ENCODE results near the gene CDH8. TPM values are rescaled to one million over a fixed set of nuclear protein-coding genes. Genes with fewer than 3 reads are reported as not detected.

Gene CDH8
- polyA plus RNA-seq, 2 of the 4 experiments (the other 2 are of a cell fraction), result 0.23 to 0.94 TPM

DNA sequence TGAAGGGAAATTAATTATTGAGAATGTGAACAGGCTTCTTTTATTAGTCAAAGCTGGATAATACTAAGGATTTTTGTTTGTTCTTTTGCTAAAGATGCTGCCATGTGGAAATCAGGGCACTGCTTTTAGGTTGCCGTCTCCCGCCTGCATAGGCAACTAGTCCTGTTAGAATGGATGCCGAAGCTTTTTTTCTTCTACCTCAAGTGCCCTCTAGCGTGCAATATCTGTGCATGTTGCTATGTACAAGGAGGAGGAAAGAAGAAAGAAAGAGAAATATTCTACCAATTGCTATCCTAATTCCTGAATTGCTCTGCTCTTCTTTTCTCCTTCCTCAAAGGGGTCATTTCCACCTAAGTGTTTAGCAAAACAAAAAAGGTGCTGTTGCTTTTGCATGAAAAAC, 5.2 kb upstream of the CDH8 start:
- WGBS (ENCODE audit: missing lambda C conversion rate), result 5% methylated on average over 4 of the region's 4 CpGs
- H3K4me2 ChIP-seq, result no peak overlapping the region
- peak; percentile 81 to 84; a peak in 5 of 6 replicates for ATAC-seq
- H3K9me3 ChIP-seq, result no peaks in the 10 kb centered on the region; the same call in 2 of the 3 replicates
- H3K4me3 ChIP-seq, result no peak overlapping the region
- ChIA-PET CTCF (interaction anchor here (0.8 to 1.1 kb wide), 2 partner anchors 13 to 58 kb away, joined by 3 to 4 read pairs; no protein-coding TSS in a partner anchor), POLR2A (interaction anchor here (0.6 kb wide), 1 partner anchor 593 kb away, joined by 4 read pairs; no protein-coding TSS in a partner anchor)
- TF ChIP-seq RAD21 (conservative IDR thresholded peaks at IDR 0.05 in 1 of 2, IDR thresholded peaks at IDR 0.05 in 1 of 2) (peak; percentile 58 to 69), CEBPB (IDR thresholded peaks at IDR 0.05) (no peak), JUNB (IDR thresholded peaks at IDR 0.05) (no peak), SMC3 (IDR thresholded peaks at IDR 0.05) (peak; percentile 66), FOSL2 (IDR thresholded peaks at IDR 0.05) (no peak), FOSL2 (CRISPR knock-in tag; IDR thresholded peaks at IDR 0.05) (no peak), ESRRA (IDR thresholded peaks at IDR 0.05; ENCODE audit: borderline replicate concordance, low read length) (no peak)
- TF ChIP-seq, protein P1, sequence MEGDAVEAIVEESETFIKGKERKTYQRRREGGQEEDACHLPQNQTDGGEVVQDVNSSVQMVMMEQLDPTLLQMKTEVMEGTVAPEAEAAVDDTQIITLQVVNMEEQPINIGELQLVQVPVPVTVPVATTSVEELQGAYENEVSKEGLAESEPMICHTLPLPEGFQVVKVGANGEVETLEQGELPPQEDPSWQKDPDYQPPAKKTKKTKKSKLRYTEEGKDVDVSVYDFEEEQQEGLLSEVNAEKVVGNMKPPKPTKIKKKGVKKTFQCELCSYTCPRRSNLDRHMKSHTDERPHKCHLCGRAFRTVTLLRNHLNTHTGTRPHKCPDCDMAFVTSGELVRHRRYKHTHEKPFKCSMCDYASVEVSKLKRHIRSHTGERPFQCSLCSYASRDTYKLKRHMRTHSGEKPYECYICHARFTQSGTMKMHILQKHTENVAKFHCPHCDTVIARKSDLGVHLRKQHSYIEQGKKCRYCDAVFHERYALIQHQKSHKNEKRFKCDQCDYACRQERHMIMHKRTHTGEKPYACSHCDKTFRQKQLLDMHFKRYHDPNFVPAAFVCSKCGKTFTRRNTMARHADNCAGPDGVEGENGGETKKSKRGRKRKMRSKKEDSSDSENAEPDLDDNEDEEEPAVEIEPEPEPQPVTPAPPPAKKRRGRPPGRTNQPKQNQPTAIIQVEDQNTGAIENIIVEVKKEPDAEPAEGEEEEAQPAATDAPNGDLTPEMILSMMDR (IDR thresholded peaks at IDR 0.05), result peak; percentile 51
- no peak overlapping the region for H3K27ac ChIP-seq
- peak; percentile 39 for FAIRE-seq
- peak; percentile 5 to 53 for DNase-seq (ENCODE audit: low read depth in 1 of 2, low spot score in 1 of 2)
- H3K4me1 ChIP-seq, result no peaks in the 10 kb centered on the region

DNA sequence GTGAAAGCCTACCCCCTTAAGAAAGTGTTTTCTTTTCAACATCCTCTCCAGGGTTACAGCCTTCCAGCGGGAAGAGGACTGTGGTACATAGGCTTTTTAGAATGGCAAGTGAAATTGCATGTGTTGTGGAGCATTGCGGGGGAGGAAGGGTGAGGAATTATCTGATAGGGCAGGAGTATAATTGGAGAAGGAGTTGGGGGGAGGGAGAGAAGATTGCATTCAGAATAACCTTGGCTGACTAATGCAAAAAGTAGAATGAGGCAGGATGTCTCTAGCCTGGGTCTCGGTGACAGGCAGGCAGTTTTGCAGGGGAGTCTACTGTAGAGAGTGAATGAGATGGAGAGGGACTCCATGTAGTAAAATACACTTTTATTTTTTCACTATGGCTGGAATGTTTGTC, 2.4 kb upstream of the CDH8 start:
- WGBS (ENCODE audit: missing lambda C conversion rate), result 6% methylated on average over 3 of the region's 3 CpGs
- Histone ChIP-seq H3K4me1 (peaks cover 7% of the 10 kb centered on the region; the same call in 1 of the 3 replicates), H3K27ac (no peak overlapping the region), H3K9me3 (no peaks in the 10 kb centered on the region; the same call in 2 of the 3 replicates), H3K4me2 (no peak overlapping the region), H3K4me3 (no peak overlapping the region)
- no peak for FAIRE-seq
- TF ChIP-seq FOSL2 (IDR thresholded peaks at IDR 0.05) (no peak), FOSL2 (CRISPR knock-in tag; IDR thresholded peaks at IDR 0.05) (no peak), FOSB (CRISPR knock-in tag; IDR thresholded peaks at IDR 0.05) (no peak), SREBF2 (IDR thresholded peaks at IDR 0.05) (no peak), EP300 (IDR thresholded peaks at IDR 0.05) (no peak), ZSCAN20 (CRISPR knock-in tag; IDR thresholded peaks at IDR 0.05) (no peak), HOXB5 (CRISPR knock-in tag; IDR thresholded peaks at IDR 0.05) (no peak), GATA3 (IDR thresholded peaks at IDR 0.05; ENCODE audit: borderline replicate concordance) (no peak), TFCP2L1 (CRISPR knock-in tag; IDR thresholded peaks at IDR 0.05) (no peak), RARB (CRISPR knock-in tag; IDR thresholded peaks at IDR 0.05) (no peak), RCOR1 (IDR thresholded peaks at IDR 0.05; ENCODE audit: low read depth, low read length) (no peak)
- TF ChIP-seq, protein P2, sequence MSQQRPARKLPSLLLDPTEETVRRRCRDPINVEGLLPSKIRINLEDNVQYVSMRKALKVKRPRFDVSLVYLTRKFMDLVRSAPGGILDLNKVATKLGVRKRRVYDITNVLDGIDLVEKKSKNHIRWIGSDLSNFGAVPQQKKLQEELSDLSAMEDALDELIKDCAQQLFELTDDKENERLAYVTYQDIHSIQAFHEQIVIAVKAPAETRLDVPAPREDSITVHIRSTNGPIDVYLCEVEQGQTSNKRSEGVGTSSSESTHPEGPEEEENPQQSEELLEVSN (IDR thresholded peaks at IDR 0.05; ENCODE audit: borderline replicate concordance, low read depth), result no peak
- TF ChIP-seq, protein P3, sequence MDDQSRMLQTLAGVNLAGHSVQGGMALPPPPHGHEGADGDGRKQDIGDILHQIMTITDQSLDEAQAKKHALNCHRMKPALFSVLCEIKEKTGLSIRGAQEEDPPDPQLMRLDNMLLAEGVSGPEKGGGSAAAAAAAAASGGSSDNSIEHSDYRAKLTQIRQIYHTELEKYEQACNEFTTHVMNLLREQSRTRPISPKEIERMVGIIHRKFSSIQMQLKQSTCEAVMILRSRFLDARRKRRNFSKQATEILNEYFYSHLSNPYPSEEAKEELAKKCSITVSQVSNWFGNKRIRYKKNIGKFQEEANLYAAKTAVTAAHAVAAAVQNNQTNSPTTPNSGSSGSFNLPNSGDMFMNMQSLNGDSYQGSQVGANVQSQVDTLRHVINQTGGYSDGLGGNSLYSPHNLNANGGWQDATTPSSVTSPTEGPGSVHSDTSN (IDR thresholded peaks at IDR 0.05), result no peak
- TF ChIP-seq, protein P4, sequence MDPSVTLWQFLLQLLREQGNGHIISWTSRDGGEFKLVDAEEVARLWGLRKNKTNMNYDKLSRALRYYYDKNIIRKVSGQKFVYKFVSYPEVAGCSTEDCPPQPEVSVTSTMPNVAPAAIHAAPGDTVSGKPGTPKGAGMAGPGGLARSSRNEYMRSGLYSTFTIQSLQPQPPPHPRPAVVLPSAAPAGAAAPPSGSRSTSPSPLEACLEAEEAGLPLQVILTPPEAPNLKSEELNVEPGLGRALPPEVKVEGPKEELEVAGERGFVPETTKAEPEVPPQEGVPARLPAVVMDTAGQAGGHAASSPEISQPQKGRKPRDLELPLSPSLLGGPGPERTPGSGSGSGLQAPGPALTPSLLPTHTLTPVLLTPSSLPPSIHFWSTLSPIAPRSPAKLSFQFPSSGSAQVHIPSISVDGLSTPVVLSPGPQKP (IDR thresholded peaks at IDR 0.05; ENCODE audit: low read depth, low read length), result no peak
- TF ChIP-seq, protein P1 (IDR thresholded peaks at IDR 0.05), result no peak
- ChIA-PET POLR2A (no interaction called here), CTCF (no interaction called here)
- DNase-seq (ENCODE audit: low read depth in 1 of 2, low spot score in 1 of 2), result no peak
- no peak for ATAC-seq
